GM21390 (cell line): Measurements from ENCODE around the gene TANGO2.

Source experiments
- ATAC-seq: cut with Tn5 transposase; IDR thresholded peaks from one replicate; pipeline ENCODE4 v1.9.1; 2021; ENCODE audit not compliant: unreplicated experiment

The TANGO2 gene

DNA sequence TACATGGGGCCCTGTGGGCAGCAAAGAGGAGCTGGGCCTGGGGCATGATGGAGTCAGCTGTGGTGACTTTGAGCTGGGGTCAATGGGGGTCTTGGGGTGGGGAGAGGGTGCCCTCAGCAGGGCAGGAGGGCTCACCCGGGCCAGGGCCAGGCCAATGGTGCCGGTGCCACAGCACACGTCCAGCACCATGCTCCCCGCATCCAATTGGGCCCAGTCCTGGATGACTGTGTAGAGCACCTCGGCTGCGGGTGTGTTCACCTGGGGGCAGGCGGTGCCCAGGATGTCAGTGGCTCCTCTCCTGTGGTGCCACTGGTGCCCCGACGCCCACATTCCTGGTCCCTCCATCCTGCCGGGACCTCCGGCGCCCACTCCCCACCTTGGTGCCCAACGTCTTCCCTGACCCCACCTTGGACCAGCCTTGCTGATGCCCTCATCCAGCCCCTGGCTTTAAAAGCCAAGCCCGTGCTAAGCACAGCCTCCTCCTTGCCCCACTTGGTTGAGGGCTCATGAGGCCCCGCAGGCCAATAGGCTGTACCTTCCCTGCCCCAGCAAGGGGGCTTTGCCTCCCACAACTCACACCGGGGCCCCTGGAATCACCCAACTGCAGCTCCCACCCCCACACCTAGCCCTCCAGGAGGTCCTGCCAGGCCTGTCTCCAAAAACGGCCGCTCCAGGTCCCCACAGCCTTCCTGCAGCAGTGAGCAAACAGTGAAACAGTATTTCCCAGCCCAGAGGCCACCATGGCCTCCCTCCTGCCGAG, 92.8 kb downstream of the TANGO2 start:
- ATAC-seq: no peak

GRCh38 chr22:20114506-20115475, 93.9 kb downstream of the TANGO2 start:
- no peak for ATAC-seq

- no peak for ATAC-seq
Measured at GRCh38 chr22:20115691-20116375, 94.9 kb downstream of the TANGO2 start, which contains the start of gene RANBP1. Gene RANBP1, plus strand, starts transcription at chr22:20116104. Its CDS starts 81 bp downstream, at chr22:20116185.

- no peak for ATAC-seq
Measured at GRCh38 chr22:20116376-20116950, 95.6 kb downstream of the TANGO2 start.
